SK-N-DZ (cell line): ENCODE measurements around the gene CCDC157. TPM values are rescaled to one million over a fixed set of nuclear protein-coding genes. Genes with fewer than 3 reads are reported as not detected.

Experiments
- DNase-seq: peaks from one replicate; pipeline ENCODE4 v3.0.0-alpha.2; 2015; ENCODE audit warnings: low spot score
- polyA plus RNA-seq, 2 experiments: library from polyadenylated mRNA; depleted of rRNA; stranded (reverse); fragments of >200 nt; gene quantifications; 2 replicates each; pipeline ENCODE4 v1.2.3, GENCODE V29; 2014

Gene CCDC157
- 7.2 and 8.6 TPM in 2 replicates for polyA plus RNA-seq (2014; cell fraction: cytosol; rRNA removed)
- polyA plus RNA-seq (2014; cell fraction: nucleus; rRNA removed): 6.6 and 6.7 TPM in 2 replicates

- peak; percentile 94 for DNase-seq
These were observed at the start of gene CCDC157, which contains the start of gene SF3A1 for GRCh38 chr22:30356449-30357235. Gene CCDC157 (plus strand): TSS chr22:30357007. CDS start chr22:30366001, 8,994 bp downstream. Gene SF3A1 (minus strand): TSS chr22:30356894. CDS start chr22:30356792, 102 bp downstream.

- no peak for DNase-seq
These were observed 49.7 kb upstream of the CCDC157 start for GRCh38 chr22:30307041-30307574.

- no peak for DNase-seq
These were observed 48.7 kb upstream of the CCDC157 start for GRCh38 chr22:30308093-30308492.

- DNase-seq: no peak
These were observed 48.1 kb upstream of the CCDC157 start for GRCh38 chr22:30308518-30309230.

- DNase-seq: no peak
These were observed 46.7 kb upstream of the CCDC157 start for GRCh38 chr22:30309951-30310741.

- DNase-seq: no peak
These were observed 45.7 kb upstream of the CCDC157 start for GRCh38 chr22:30310881-30311771.

- no peak for DNase-seq
These were observed 44.8 kb upstream of the CCDC157 start for GRCh38 chr22:30312053-30312452.

- no peak for DNase-seq
These were observed 43.1 kb upstream of the CCDC157 start for GRCh38 chr22:30313527-30314363.

- DNase-seq: no peak
These were observed 41.9 kb upstream of the CCDC157 start for GRCh38 chr22:30314915-30315314.

- no peak for DNase-seq
These were observed 40.7 kb upstream of the CCDC157 start for GRCh38 chr22:30315962-30316576.

GRCh38 chr22:30317778-30318177 is 39.0 kb upstream of the CCDC157 start:
- DNase-seq: no peak

- no peak for DNase-seq
These were observed 37.9 kb upstream of the CCDC157 start for GRCh38 chr22:30318799-30319419.

GRCh38 chr22:30320021-30320556 is 36.7 kb upstream of the CCDC157 start:
- no peak for DNase-seq

- no peak for DNase-seq
These were observed 35.3 kb upstream of the CCDC157 start for GRCh38 chr22:30321461-30321860.

GRCh38 chr22:30323246-30323645 is 33.6 kb upstream of the CCDC157 start:
- DNase-seq: no peak

GRCh38 chr22:30324014-30324730 is 32.6 kb upstream of the CCDC157 start:
- no peak for DNase-seq

GRCh38 chr22:30325065-30325720 is 31.6 kb upstream of the CCDC157 start:
- DNase-seq: no peak
